HAP-1 (cell line): ENCODE data around the gene IKBKG.
"Not testable (repeated sequence)": the region's sequence is repeated elsewhere in the genome, so short reads cannot be mapped to it uniquely, and the experiment has no call there.

Experiments
- DNase-seq, 2 experiments: peaks; one replicate each; pipeline ENCODE4 v3.0.0-alpha.2; 2016 to 2020; ENCODE audit warnings: low spot score in 2 of 2
- H3K27me3 ChIP-seq: fragments of 250-450 bp; sonication (Bioruptor Pico); 2 replicates; pipeline ENCODE4 v1.5.1; 2020; ENCODE audit warnings: low read depth, mild to moderate bottlenecking, moderate library complexity
- H3K36me3 ChIP-seq: fragments of 250-450 bp; sonication (Bioruptor Pico); replicated peaks from 2 replicates; pipeline ENCODE4 v1.5.1; 2020; ENCODE audit warnings: mild to moderate bottlenecking
- H3K4me1 ChIP-seq: fragments of 250-450 bp; sonication (Bioruptor Pico); 2 replicates; pipeline ENCODE4 v1.5.1; 2020; ENCODE audit warnings: mild to moderate bottlenecking
- H3K4me3 ChIP-seq: fragments of 250-450 bp; sonication (Bioruptor Pico); 2 replicates; pipeline ENCODE4 v1.5.1; 2020; ENCODE audit warnings: mild to moderate bottlenecking, moderate library complexity
- H3K9me3 ChIP-seq: fragments of 250-450 bp; sonication (Bioruptor Pico); 2 replicates; pipeline ENCODE4 v1.5.1; 2020; ENCODE audit warnings: mild to moderate bottlenecking, moderate library complexity
- in situ Hi-C: fragments of 300-500 bp; cut with MboI; formaldehyde crosslinking; loops from 3 replicates; pipeline ENCODE4 v1.14.3; 2020; ENCODE audit warnings: low sequenced_read_pairs, inconsistent platforms, mixed read lengths

Gene IKBKG

DNA sequence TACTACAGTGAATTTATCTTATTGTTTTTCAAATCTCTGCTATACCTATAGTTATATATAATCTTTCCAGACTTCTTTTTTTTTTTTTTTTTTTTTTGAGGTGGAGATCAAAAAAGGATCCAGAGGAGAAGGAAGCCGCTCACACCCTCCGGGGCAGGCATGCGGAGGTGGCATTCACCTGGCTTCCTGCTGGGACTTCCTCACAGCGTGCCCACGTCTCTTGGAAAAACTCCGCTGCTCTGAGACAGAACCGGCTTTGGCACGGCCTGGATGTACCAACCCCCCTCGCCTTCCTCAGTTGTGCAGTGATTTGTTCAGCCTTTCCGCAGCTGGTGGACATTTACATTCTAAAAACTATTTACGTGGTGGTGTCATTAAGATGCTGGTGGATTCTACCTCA, 60.6 kb downstream of the IKBKG start:
- H3K4me3 ChIP-seq, H3K27me3 ChIP-seq, in situ Hi-C loops, H3K9me3 ChIP-seq, H3K4me1 ChIP-seq, DNase-seq, H3K36me3 ChIP-seq: not testable (repeated sequence)

DNA sequence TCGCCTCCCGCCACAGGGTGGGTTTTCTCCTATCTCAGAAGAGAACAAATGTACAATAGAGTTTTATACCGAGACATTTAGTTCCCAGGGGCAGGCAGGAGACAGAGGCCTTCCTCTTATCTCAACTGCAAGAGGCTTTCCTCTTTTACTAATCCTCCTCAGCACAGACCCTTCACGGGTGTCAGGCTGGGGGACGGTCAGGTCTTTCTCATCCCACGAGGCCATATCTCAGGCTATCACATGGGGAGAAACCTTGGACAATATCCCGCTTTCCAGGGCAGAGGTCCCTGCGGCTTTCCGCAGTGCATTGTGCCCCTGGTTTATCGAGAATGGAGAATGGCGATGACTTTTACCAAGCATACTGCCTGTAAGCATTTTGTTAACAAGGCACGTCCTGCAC, 61.4 kb downstream of the IKBKG start:
- not testable (repeated sequence) for H3K27me3 ChIP-seq

DNA sequence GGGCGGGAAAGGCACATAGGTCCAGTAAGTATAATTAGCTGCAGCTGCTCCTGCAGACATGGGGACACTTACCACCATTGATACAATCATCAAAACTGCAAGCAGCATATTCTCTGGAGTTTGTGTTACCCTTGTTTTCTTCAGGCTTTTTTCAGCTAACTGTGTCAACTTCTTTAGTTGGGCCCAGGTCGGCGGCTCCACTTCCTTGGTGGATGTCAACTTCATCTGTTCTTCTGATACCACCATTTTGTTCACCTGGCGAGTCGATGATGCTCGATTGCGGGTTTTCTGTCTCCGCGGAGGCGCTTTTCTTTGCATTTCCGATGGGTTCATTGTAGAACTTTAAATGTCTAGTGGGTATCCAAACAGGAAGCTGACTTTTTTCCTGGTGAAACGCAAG, 63.7 kb downstream of the IKBKG start:
- H3K27me3 ChIP-seq, H3K36me3 ChIP-seq, H3K4me3 ChIP-seq, in situ Hi-C loops, H3K4me1 ChIP-seq, H3K9me3 ChIP-seq, DNase-seq: not testable (repeated sequence)

More for the DNA sequence above, 61.4 kb downstream of the IKBKG start:
- in situ Hi-C loops, H3K36me3 ChIP-seq, H3K4me1 ChIP-seq, DNase-seq, H3K9me3 ChIP-seq, H3K4me3 ChIP-seq: not testable (repeated sequence)

DNA sequence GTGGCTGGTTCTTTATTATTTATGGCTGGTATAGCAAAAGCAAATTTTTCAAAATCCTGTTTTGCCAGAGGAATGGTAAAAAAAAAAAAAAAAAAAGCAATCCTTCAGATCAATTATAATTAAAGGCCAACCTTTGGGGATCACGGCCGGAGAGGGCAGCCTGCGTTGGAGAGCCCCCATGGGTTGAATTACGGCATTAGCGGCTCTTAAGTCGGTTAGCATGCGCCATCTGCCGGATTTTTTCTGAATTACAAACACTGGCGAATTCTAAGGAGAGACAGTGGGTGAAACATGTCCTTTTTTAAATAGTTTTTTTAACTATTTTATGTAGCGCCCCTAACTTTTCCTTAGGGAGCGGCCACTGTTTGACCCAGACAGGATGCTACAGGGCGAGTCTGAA, 66.2 kb downstream of the IKBKG start:
- H3K9me3 ChIP-seq, in situ Hi-C loops, DNase-seq, H3K36me3 ChIP-seq, H3K4me3 ChIP-seq, H3K4me1 ChIP-seq, H3K27me3 ChIP-seq: not testable (repeated sequence)
